GM19468 (cell line): ENCODE measurements around the gene HCN4.

Experiments used
- ATAC-seq: cut with Tn5 transposase; IDR thresholded peaks from one replicate; pipeline ENCODE4 v1.9.1; 2021; ENCODE audit warnings: mild to moderate bottlenecking, moderate library complexity, moderate number of reproducible peaks; ENCODE audit not compliant: unreplicated experiment; ENCODE audit errors: extremely low read depth

Gene HCN4

DNA sequence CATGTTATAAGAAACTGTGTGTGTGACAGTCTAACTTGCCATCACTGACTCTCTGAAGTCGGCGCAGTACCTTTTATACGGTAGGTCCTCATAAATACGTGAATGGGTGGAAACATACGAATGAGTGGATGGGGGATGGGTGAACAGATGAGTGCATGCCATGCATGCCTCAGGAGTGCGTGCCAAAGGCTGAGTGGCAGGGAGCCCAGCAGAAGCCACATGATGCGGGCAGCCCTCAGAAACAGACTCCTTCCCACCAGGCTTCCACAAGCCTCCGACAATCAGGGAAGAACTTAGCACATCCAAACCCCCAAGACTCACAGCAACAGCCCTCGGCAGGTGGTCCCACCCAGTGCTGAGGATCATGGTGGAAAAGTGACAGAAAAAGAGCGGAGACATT is 16.7 kb downstream of the HCN4 start:
- ATAC-seq = no peak

DNA sequence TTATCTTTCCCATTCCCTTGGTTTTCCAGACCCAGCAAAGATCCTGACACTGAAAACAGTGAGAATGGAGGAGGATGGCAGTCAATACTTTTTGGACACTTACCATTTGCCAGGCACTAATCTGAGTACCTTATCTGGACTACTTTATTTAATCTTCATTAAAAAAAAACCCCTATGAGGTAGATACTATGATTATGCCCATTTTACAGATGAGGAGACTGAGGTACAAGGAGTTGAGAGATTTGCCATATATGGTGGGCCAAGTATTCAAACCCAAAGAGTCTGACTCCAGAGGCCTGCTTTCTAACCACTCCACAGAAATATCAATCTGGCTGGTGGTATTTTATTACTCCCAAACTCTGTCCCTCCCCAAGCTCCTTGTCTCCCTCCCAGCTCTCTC is 19.6 kb downstream of the HCN4 start:
- ATAC-seq = no peak

DNA sequence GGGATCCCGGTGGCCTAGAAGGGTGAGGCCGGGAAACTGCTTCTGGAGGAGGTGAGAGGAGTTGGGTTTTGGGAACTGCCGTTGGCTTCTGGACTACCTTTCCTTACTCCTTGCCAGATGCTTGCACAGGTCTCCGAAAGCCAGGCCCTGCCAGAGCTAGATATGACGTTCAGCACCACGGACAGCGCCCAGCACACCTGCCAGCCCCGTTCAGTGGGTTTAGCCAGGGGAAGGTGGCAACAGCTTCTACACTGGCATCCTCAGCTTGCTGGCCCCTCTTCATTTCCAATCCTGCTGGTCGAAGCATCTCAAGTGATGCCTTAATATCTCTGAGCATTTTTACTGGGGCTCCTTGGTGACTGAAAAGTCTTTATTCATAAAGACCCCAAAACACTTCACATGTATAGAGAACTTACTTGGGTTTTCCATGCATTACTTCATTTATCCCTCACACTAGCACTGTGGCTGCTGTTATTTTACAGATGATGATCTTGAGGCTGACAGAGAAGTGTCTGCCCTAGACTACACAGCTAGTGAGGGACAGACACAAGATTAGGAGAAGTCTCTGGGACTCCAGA is 21.9 kb downstream of the HCN4 start:
- no peak for ATAC-seq

DNA sequence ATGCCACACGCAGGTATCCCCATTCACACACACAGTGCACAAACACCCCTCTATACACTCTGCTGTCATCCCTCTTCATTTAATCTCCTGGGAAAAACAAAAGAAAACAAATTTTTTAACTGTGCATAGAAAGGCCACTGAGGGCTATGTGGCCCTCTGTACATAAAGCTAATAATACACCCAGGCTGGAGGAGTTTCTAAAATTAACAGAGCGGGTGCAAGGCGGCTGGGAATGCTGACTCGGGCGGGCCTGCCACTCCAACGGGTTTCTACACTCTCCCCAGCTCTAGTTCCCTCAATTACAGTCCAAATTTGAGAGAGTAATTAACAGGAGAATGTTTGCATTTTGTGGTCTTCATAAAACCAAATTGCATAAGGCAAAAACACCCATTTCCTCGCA is 23.1 kb downstream of the HCN4 start:
- no peak for ATAC-seq

DNA sequence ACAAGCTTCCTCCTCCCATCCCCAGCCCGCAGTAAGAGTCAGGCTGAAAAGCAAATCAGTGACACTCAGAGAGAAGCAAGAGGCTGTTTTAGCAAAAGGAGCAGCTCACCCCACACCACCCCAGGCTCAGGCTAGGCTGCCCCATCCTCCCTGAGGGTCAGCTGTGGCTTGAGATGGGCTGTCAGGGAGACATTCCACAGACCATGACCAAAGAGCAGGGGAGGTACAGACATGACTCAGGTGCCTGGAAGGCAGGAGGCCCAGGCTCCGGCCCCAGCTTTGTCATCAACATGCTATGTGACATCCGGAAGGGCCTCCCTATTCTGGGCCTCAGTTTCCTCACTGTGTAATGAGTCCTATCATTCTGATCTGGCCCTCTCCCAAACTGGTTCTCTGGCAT is 24.7 kb downstream of the HCN4 start:
- ATAC-seq = no peak

DNA sequence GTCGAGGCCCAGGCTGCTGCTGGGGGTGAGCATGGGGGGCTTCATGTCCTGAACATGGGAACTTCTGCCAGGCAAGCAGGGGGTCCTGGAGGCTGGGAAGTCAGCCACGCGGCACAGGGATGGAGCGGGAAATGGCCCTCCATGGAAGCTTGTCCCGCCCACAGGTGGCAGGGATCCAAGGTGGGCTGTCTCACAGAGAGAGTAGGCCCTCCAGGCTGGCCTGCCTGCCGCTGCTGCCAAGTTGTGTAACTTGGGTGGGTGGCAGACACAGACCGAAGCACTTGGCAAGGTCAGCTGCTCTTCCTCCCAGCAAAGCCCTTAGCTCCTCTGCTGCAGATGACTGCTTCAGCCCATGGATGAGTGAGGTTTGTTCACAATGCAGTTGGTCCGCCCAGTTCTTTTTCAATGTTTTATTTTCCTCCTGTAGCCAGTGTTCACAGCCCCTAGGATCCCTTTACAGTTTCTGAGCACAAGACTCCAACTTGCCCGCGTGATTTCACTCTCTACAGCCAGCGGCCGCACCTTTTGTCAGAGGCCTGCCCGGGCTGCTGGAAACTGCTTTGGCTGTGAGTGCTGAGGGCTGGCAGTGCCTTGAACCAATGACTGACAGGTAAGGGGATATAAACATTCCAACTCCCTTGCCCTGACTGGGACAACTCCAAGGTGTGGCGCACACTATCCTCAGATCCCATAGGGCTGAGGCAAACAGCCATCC is 26.7 kb downstream of the HCN4 start:
- ATAC-seq = no peak

DNA sequence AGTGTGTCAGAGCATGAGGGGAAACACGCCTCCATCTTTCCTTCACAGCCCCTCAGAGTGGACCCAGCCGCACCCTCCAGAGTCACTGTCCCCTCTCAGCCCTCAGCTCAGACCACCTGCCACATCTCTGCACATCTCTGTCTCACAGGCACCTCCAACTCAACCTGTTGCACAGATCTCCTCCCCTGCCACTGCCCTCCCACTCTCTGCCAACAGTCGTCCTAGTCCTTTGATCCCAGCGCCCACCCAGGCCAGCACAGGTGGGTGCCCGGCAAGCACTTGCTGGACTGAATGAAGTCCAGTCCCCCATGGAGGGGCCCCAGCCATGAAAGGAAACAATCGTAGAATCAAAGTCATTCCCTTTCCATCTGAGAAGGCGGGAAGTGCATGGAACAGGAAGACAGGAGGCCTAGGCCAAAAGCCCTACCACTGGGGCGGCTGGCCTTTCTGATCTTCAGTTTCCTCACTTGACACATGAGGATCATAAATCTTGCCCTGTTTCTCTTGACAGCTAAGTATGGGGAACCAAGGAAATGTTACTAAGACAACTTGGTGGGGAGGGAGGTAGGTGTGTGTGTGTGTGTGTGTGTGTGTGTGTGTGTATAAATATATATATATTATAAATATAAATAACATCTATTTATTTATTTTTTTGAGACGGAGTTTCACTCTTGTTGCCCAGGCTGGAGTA is 28.1 kb downstream of the HCN4 start:
- no peak for ATAC-seq

DNA sequence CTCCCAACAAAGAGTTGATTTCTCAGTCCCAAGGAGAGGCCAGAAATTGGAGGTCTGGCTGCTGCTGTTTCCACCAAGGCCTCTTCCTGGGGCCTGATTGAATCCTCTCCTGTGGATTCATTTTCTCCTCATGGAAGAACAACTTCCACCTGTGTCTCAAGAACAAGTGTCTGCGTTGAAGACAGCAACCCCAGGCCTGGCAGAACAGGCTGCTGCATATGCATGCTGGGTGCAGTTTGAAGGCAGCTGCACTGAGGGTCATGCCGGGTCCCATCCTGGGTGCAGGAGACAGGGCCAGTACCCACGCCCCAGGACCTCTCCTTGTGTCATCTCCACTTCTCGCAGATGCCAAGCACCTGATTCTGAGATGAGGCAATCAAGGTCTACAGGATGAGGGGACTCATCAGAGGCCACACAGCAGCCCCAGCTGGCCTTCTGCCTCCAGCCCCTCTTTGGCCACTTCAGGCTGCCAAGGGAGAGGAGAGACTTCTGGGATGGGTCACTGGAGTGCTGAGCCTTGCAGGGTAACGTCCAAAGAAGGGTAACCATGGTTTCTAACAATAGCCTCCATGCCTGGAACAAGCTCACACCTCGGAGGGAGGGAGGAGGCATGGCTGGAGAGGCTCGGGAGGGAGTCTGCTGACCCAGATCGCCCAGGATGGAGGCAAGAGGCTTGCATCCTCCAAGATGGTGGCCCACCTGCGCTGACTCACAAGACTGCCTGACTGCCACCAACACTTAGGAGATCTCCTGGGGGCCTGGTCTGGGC is 30.0 kb downstream of the HCN4 start:
- ATAC-seq = no peak

DNA sequence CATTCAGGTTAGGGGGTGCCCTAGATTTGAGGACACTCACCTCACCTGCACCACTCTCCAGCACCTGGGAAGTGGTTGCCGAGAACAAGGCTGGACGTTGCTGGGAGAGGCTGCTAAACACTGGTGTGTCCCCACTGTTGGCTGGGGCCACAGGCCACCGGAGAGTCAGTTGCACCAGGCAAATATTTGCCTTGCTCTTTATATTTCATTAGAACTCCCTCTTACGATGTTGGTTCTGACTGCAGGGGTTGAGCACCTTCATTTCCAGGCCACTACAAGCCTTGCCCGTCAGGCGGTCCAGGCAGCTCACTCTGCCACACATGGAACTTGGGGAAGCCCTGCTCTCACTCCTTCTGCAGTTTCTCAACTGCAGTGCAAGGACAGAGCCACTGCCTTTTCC is 30.7 kb downstream of the HCN4 start:
- ATAC-seq = no peak

DNA sequence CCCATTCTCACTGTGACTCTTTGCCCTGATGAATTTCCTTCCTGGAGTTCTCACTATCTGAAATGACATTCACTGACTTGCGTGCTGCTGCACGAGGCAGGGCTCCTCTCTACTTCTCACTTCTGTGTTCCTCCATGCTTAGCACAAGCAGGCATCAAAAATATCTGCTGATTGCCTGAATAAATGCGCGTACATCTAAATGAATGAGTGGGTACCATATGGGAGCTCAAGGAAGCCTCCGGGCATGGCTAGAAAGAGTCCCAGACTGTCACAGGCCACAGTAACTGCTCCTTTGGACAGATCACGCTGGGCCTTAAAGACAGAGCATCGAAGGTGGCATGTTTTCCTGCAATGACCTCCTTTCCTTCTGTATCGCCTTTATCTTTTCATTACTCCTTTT is 31.6 kb downstream of the HCN4 start:
- ATAC-seq = no peak

DNA sequence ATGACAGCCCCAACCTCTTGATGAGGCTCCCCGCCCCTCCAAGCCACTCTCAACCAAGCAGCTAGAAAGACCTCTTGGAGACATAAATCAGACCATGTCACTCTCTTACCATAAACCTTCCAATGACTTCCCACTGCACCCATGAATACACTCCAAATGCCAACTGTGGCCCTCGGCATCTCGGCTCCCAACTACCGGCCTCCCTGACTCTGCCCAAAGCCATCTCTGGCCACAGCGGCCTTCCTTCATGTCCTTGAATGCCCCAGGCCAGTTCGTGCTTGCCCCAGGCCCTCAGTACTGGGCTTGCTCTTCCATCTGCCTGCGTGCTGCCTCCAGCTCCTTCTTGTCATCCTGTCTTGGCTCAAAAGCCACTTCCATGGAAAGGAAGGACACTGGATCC is 32.0 kb downstream of the HCN4 start:
- ATAC-seq = no peak

DNA sequence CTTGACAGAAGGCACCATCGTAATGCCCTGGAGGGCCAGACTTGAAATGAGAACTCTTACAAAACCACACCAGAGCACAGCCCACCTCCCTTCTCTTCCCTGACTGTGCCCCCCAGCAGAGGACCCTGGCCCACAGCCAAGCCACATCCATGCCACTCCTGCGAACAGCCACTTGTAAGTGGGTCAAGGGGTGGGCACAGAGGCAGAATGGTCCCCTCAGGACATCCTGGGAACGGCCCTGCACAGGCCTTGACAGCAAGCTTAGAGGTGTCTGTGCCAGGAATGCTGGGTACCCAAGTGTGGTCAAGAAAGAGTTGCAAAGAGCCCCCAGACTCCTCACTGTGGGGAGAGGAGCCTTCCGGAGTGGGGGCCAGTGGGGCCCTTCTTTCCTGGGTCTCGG is 33.3 kb downstream of the HCN4 start:
- ATAC-seq = no peak

DNA sequence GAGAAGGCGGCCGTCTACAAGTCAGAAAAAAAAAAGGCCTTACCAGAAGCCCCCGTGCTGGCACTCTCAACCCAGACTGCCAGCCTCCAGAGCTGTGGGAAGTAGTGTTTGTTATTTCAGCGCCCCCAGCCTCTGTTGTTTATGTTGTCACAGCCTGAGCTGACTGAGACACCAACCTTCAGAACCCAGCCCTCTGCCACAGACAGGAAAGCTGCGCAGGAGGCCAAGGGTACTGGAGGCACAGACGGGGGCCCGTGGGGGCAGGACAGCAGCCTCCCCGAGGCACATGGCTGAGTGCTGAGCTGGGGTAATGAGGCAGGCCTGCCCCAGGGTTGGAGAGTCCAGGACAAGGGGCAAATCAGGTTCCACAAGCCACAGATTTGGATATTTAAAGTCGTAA is 33.7 kb downstream of the HCN4 start:
- no peak for ATAC-seq

DNA sequence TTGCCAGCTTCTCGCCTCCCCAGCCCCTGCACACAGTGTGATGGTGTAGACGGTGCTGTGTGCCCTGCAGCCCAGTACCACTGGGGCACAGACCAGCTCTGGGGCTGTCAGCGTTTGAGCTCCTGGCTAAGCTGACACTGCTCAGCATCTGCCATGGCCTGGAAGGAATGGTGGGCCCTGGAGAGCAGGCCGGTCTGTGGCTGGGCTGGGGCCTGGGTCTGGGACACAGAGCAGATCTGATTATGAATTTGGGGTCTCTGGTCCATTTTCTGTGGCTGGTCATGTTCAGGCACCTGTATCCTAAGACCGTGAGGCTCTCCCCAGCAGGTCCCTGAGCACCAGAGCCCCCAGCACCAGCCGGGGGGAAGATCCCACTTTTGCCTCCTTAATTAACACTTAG is 34.7 kb downstream of the HCN4 start:
- ATAC-seq = no peak

DNA sequence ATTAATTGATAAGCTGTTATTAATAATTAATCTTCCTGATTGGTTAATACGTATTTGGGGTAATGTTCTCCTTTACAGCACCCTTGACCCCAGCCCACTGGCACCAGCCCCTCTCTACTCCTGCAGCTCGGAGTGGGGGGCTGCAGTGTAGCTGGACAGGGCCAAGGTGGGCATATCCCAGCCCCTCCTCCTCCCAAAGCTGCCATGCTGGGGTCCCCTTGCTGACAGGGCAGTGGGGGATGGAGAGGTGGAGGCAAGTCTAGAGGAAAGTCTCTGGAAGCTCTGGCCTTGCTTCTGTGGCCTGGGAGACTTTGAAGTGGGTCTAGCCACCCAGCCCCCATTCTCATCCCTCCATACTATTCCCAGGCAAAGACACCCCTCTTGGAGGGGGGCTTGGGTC is 35.8 kb downstream of the HCN4 start:
- no peak for ATAC-seq

DNA sequence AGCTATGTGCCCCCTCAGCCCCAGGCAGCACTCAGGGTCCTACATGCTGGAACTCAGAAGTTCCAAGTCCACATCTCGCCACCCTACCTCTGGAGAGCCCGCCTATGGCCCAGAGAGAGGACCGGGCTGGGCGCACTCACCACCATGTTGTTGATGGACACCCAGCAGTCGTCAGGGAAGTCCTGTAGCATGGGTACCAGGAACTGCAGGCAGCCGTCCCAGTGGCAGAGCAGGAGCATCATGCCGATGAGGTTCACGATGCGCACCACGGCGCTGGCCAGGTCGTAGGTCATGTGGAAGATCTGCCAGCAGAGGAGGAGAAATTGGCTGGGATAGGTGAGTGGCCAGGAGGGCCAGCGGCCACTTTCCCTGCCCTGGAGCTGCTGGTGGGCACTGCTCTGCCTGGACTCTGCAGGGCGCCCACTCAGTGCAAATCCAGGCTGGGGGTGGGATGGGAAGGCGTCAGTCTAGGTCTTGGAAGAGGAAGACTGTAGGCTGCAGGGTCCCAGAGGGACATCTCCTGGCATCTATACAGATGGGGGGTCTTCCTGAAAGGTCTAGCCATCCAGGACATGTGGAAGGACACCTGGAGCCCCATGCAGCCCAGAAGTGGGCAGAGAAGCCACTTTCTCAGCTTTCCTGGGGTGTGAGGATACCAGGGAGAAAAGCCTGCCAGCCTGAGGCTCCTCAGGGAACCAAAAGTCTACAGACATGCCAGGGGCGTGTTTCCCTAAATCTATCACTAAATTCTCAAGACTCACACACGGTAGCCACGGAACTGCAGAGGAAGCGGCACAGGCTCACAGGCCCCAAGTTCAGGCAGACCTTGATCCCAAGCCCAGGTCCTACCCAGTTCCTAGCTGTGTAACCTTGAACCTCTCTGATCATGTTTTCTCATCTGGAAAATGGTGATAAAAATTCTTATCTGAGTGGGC is 36.5 kb downstream of the HCN4 start:
- ATAC-seq = no peak

DNA sequence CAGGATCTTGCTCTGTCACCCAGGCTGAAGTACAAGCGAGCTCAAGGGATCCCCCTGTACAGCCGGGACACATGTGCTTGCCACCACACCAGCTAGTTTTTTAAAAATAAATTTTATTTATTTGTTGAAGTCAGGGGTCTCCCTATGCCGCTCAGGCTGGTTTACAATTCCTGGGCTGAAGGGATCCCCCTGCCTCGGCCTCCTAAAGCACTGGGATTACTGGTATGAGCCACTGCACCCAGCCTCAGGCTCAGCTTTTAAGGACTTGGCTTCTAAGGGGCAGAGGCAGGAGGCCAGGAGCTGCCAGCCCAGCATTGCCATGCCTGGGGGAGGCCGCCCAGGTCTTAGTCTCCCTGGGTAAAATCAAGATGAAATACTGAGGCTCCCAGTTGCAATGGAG is 37.3 kb downstream of the HCN4 start:
- no peak for ATAC-seq

DNA sequence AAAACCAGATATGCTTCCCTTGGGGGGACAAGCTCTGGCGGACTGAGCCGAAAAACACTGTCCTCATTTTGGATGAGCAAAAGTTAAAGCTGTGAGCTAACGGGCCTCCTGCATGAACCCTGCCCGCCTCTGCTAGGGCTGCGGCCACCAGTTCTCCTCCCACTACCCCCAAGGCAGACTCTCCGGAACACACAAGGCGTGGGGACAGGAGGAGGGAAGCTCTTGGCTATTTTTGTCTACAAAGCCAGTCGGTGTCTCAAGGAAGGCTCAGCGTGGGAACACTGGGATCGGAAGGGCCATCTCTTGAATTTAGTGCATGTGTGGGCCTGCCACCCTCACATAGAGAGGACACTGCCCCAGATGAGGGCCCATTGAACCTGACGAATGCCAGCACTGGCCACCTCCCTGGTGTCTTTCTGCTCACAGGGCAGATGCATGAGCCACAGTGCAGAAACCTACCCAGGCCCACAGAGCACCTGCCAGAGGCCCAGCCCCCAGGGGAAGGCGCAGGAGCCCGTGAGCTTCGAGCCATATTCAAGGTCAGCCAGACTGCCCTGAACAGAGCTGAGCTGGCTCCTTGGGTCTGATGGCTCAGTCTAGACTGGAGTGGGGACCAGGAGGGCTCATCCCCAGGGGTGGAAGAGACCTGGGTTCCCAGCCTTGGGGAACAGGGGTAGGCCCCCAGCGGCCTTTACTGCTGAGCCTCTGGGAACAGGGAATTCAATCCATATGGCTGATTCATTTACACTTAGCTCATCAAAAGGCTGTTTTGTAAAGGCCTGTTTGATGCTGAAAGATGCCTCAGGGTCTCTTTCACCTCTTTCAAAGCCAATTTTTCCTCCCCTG is 38.3 kb downstream of the HCN4 start:
- no peak for ATAC-seq

DNA sequence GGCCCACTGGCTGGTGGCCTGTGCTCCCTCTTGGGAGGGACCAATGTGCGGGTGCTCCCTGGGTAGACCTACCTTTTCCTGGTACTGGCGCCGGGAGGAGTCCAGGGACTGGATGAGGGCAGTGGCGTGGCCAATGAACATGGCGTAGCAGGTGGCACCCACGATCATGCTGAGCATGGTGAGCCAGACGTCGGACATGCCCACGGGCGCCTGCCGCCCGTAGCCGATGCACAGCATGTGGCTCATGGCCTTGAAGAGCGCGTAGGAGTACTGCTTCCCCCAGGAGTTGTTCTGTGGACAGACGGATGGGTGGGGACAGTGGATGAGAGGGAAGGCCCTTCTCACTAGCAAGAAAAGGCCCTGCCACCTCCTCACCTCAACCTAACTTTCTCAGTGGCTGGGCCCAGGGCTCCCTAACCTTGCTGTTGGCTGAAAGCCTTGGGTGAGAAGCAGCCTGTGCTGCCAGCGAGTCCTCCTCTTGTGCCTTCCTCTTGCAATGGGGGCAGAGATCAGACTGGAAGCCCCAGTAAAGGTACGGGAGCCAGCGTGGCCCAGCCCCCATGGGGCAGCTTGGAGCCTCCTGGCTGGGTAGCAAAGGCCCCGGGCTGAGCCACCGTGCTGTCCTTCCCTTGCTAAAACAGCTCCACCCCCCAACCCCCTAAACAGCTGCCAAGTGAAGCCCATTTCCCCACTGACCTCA is 39.1 kb downstream of the HCN4 start:
- ATAC-seq = no peak
